Erythroblast (primary cell): ENCODE data around the gene TRIM7.
"Not testable (repeated sequence)": the region's sequence is repeated elsewhere in the genome, so short reads cannot be mapped to it uniquely, and the experiment has no call there.

Source experiments
- GATA1 ChIP-seq: IDR thresholded peaks from 2 replicates; pipeline ENCODE4 v1.6.1; 2011; ENCODE audit warnings: low read depth, mild to moderate bottlenecking, control low read depth, low read length, moderate library complexity
- POLR2A ChIP-seq: IDR thresholded peaks from 2 replicates; pipeline ENCODE4 v1.6.1; 2011; ENCODE audit warnings: mild to moderate bottlenecking, low read length

DNA sequence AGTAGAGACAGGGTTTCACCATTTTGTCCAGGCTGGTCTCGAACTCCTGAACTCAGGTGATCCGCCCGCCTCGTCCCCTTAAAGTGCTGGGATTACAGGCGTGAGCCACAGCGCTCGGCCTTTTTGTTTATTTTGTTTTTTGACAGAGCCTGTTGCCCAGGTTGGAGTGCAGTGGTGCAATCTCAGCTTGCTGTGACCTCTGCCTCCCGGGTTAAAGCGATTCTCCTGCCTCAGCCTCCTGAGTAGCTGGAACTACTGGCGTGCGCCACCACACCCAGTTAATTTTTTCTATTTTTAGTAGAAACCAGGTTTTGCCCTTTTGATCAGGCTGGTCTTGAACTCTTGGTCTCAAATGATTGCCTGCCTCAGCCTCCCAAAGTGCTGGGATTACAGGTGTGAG, 5.2 kb upstream of the TRIM7 start:
- not testable (repeated sequence) for TF ChIP-seq POLR2A, GATA1
